MCF 10A (cell line): ENCODE data around the gene COL27A1. TPM values are rescaled to one million over a fixed set of nuclear protein-coding genes. Genes with fewer than 3 reads are reported as not detected.

Experiments used
- BruUV-seq: library from RNA; stranded (reverse); fragments of 400-500 nt; replicated peaks from 2 replicates; lab custom pipeline; 2021; lab: Mats Ljungman, UMichigan
- CTCF ChIA-PET: fragments of 300-600 bp; sonication (Branson Sonifier 250); formaldehyde crosslinking; extraction: SDS; loops from one replicate; lab custom pipeline; 2021; ENCODE audit warnings: antibody characterized with exemption, inconsistent platforms; lab: Yijun Ruan, JAX
- POLR2A ChIA-PET: fragments of 300-600, 350-650 bp; sonication (Branson Sonifier 250); formaldehyde crosslinking; extraction: SDS; loops from one replicate; lab custom pipeline; 2020; ENCODE audit warnings: antibody characterized with exemption, inconsistent platforms; lab: Yijun Ruan, JAX
- DNase-seq: peaks from one replicate; pipeline ENCODE4 v3.0.0-alpha.2; 2018; ENCODE audit not compliant: unreplicated experiment
- H3K27ac Mint-ChIP-seq: one replicate; pipeline ENCODE4 v1.8.0; 2022; ENCODE audit warnings: mild to moderate bottlenecking, low read depth, mixed read lengths; ENCODE audit not compliant: unreplicated experiment
- H3K27me3 Mint-ChIP-seq: one replicate; pipeline ENCODE4 v1.8.0; 2022; ENCODE audit warnings: mixed read lengths; ENCODE audit not compliant: insufficient read depth, unreplicated experiment
- H3K36me3 Mint-ChIP-seq: one replicate; pipeline ENCODE4 v1.8.0; 2022; ENCODE audit warnings: mild to moderate bottlenecking, moderate library complexity, mixed read lengths; ENCODE audit not compliant: insufficient read depth, unreplicated experiment
- H3K4me1 Mint-ChIP-seq: one replicate; pipeline ENCODE4 v1.8.0; 2022; ENCODE audit warnings: mixed read lengths; ENCODE audit not compliant: insufficient read depth, unreplicated experiment
- H3K4me3 Mint-ChIP-seq: one replicate; pipeline ENCODE4 v1.8.0; 2022; ENCODE audit warnings: mild to moderate bottlenecking, moderate library complexity, mixed read lengths; ENCODE audit not compliant: unreplicated experiment
- H3K9me3 Mint-ChIP-seq: one replicate; pipeline ENCODE4 v1.8.0; 2022; ENCODE audit warnings: mixed read lengths; ENCODE audit not compliant: unreplicated experiment
- CTCF ChIP-seq: fragments of 200-600 bp; IDR thresholded peaks from one replicate; pipeline ENCODE4 v1.8.0; 2022; ENCODE audit warnings: antibody characterized with exemption, mild to moderate bottlenecking; ENCODE audit not compliant: unreplicated experiment
- intact Hi-C: fragments of 100-400 bp; cut with micrococcal nuclease; formaldehyde crosslinking; loops from 2 replicates; pipeline ENCODE4 v1.14.1; 2022
- total RNA-seq: library from RNA; stranded (reverse); gene quantifications from 2 replicates; pipeline ENCODE4 v1.2.3, GENCODE V29; 2022

The COL27A1 gene
- total RNA-seq, 1 experiment from 2014 or later: 2.9 TPM

- TF ChIP-seq CTCF: no peak
- H3K27ac Mint-ChIP-seq: no peak overlapping the region
- no peaks in the 10 kb centered on the region for H3K36me3 Mint-ChIP-seq
- peaks cover 10% of the 10 kb centered on the region for H3K4me1 Mint-ChIP-seq
- BruUV-seq: no TSS peak
- ChIA-PET CTCF (interaction anchor here (0.6 to 2.5 kb wide), 3 partner anchors 83 to 242 kb away, joined by 3 to 9 read pairs (median 3); no protein-coding TSS in a partner anchor), POLR2A (interaction anchor here (0.7 to 1.0 kb wide), 2 partner anchors 11 to 14 kb away, joined by 3 read pairs; no protein-coding TSS in a partner anchor)
- no peaks in the 10 kb centered on the region for H3K27me3 Mint-ChIP-seq
- no peak for DNase-seq
- intact Hi-C loops: no loop called here
- H3K4me3 Mint-ChIP-seq: no peak overlapping the region
- H3K9me3 Mint-ChIP-seq: no peaks in the 10 kb centered on the region
Observed at GRCh38 chr9:114174876-114175771, 19.8 kb downstream of the COL27A1 start.

- H3K4me3 Mint-ChIP-seq: no peak overlapping the region
- DNase-seq: no peak
- ChIA-PET CTCF (interaction anchor here (0.6 to 2.1 kb wide), 4 partner anchors 21 to 273 kb away, joined by 4 to 10 read pairs (median 4); partner anchors contain the start of gene COL27A1), POLR2A (interaction anchor here (0.7 to 1.4 kb wide), 4 partner anchors 10 to 19 kb away, joined by 3 to 4 read pairs (median 3); no protein-coding TSS in a partner anchor)
- no peaks in the 10 kb centered on the region for H3K9me3 Mint-ChIP-seq
- intact Hi-C loops: no loop called here
- no peaks in the 10 kb centered on the region for H3K36me3 Mint-ChIP-seq
- TF ChIP-seq CTCF: no peak
- H3K27me3 Mint-ChIP-seq: no peaks in the 10 kb centered on the region
- no TSS peak for BruUV-seq
- peaks cover 10% of the 10 kb centered on the region for H3K4me1 Mint-ChIP-seq
- no peak overlapping the region for H3K27ac Mint-ChIP-seq
Observed at GRCh38 chr9:114176624-114177291, 21.4 kb downstream of the COL27A1 start.

GRCh38 chr9:114177423-114178064 lies 22.2 kb downstream of the COL27A1 start:
- Mint-ChIP-seq H3K4me3 (no peak overlapping the region), H3K36me3 (no peaks in the 10 kb centered on the region), H3K27me3 (no peaks in the 10 kb centered on the region), H3K4me1 (peaks cover 10% of the 10 kb centered on the region), H3K9me3 (no peaks in the 10 kb centered on the region), H3K27ac (no peak overlapping the region)
- POLR2A ChIA-PET: interaction anchor here (0.5 to 1.4 kb wide), 3 partner anchors 14 to 1275 kb away, joined by 3 to 4 read pairs (median 3); no protein-coding TSS in a partner anchor
- intact Hi-C loops: no loop called here
- peak; percentile 52 for DNase-seq
- CTCF ChIA-PET: interaction anchor here (1.2 to 2.1 kb wide), 3 partner anchors 22 to 113 kb away, joined by 4 to 10 read pairs (median 5); partner anchors contain the start of gene COL27A1
- no TSS peak for BruUV-seq
- TF ChIP-seq CTCF: no peak
